Eye (tissue), 1 donor: Measurements from ENCODE around the gene CUX1.
"Not testable (repeated sequence)": the region's sequence is repeated elsewhere in the genome, so short reads cannot be mapped to it uniquely, and the experiment has no call there.

ENCODE experiments used
- DNase-seq: peaks from one replicate; pipeline ENCODE4 v3.0.0-alpha.2; 2015

The CUX1 gene

GRCh38 chr7:102115931-102116330 lies 298.5 kb downstream of the CUX1 start:
- no peak for DNase-seq

DNA sequence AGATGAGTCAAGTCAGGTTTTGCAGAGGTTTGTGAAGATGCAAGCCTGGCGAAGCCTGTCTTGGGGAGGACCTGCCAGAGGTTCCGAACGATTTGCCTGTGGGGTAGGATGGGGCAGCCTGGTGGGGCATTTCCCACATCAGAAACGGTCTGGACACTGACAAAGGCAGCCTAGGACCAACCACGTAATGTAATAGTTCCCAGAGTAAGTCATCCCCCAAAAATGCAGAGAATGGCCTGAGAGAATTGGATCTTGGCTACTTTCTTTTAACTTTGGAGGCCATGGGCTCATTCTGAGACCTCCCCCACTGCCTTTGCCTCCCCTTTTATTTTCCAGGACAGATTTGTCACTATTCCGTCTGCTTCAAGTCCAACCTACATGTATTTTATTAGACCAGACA lies 300.3 kb downstream of the CUX1 start:
- DNase-seq: no peak

DNA sequence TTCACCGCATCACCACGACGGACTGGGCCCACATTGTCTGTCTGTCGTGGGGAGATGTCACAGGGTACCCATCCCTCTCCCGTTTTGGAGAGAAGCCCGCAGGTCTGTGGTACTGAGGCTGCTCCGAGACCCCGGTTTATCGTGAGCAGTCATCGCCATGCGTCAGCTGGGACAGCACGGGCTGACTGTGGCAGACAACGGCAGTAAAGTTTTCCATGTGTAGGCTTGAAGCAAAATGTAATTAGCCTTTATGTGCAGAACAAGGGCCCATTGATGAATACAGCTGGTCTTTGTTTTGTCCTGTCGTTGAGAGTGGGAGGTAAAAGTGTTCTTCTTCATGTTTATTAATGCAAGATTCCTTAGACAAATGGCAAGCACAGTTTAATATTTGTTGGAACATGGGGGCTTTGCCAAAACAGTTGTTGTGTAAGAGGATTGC lies 301.8 kb downstream of the CUX1 start:
- no peak for DNase-seq

DNA sequence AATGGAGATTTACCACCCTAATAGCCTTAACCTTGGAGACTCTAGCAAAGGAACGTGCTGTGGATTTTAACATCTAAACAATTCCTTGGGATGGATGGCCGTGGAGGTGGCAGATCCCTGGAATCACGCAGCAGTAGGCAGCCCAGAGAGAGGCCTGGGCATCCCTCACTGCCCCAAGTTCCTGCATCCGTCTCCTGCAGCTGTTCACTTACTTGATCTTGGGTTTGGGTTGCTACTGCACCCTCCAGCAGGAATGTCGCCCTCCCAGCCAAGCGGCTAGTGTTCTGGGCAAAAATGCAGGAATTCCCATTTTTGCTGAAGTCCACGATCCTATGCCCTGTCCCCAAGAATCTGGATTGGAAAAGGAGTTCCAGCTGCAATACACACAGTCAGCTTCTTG lies 302.5 kb downstream of the CUX1 start:
- no peak for DNase-seq

DNA sequence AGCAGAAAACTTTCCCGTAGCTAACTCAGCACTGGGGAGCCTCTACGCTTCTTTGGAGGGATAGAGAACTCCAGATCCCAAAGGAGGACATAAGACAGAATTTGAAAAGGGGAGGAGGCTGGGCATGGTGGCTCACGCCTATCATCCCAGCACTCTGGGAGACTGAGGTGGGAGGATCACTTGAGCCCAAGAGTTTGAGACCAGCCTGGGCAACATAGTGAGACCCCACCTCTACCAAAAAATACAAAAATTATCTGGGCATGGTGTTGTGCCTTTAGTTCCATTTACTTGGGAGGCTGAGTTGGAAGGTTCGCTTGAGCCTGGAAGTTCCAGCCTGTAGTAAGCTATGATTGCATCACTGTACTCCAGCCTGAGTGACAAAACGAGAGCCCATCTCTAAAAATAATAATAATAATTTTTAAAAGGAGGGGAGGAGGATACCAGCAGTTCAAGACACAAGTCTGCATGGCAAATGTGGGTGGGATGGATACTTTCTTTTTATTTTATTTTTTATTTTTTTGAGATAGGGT lies 303.3 kb downstream of the CUX1 start:
- no peak for DNase-seq

DNA sequence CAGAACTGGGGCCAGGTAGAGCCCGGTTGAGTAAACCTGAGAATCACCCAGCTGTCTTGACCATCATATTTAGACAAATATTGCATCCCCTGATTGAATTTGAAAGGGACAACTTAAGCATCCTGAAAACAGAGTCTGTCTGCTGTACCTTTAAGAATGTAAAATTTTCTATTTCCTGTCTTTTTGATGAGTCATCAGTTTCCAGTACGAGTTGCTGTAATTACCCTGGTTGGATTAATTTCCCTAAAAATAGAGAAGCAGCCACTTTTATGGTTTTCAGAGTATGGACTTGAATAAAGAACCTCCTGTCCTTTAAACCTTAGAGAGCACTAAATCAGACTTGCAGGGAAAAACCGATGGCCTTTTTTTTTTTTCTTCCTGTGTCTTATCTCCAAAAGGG lies 304.6 kb downstream of the CUX1 start:
- no peak for DNase-seq

GRCh38 chr7:102125127-102125596 lies 307.7 kb downstream of the CUX1 start:
- DNase-seq: no peak

GRCh38 chr7:102128303-102128702 lies 310.9 kb downstream of the CUX1 start:
- DNase-seq: no peak

GRCh38 chr7:102129636-102130370 lies 312.4 kb downstream of the CUX1 start:
- DNase-seq: peak; percentile 91

GRCh38 chr7:102132209-102132752 lies 314.9 kb downstream of the CUX1 start:
- DNase-seq: no peak

- no peak for DNase-seq
Observed at GRCh38 chr7:102138676-102139075, 321.2 kb downstream of the CUX1 start.

DNA sequence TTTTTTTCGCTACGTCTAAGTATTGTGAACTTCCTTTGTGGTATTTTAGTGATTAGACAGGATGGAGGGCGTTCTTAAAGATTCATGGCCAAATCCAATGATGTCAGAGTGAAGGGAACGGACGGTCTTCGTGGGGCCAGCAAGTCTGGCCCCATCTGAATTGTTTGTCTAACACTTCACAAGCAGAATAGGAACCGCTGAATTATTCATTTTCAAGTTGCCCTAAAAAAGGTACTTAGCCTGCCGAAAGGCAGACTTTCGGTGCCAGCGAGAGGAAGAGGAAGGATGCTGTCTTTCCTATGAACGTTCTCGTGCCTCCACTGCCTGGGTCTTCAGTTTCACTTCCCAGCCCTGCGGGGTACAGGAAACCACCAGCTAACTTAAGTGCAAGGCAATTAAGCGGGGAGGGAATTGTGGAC lies 323.5 kb downstream of the CUX1 start:
- no peak for DNase-seq

DNA sequence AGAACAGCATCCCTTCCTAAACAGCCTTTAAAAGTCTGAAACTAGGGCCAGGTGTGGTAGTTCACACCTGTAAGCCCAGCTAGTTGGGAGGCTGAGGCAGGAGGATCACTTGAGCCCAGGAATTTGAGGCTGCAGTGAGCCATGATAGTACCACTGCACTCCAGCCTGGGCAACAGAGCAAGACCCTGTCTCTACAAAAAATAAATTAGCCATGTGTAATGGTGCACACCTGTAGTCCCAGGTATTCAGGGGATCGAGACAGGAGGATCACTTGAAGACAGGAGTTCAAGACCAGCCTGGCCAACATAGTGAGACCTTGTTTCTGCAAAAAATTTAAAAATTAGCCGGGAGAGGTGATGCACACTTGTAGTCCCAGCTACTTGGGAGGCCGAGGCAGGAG lies 325.0 kb downstream of the CUX1 start:
- not testable (repeated sequence) for DNase-seq

DNA sequence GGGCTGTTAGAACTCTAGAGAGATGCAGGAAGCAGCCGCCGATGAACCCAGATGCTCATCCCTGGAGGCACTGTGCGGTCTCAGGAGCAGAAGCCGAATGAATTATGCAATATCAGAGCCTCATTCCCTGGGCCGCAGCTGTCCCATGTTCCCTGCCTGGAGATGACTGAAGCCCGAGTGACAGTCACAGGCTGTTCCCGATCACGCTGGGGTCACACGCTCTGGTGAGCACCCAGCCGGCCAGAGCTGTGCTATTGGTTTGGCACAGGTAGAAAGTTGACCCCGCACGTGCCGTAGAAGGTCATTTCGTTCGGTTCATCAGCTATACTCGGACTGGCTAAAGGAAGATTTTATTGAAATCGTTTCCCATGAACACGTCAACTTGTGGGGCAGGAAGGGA lies 328.7 kb downstream of the CUX1 start:
- peak; percentile 82 for DNase-seq

- DNase-seq: no peak
Observed at GRCh38 chr7:102147008-102147407, 329.6 kb downstream of the CUX1 start.

DNA sequence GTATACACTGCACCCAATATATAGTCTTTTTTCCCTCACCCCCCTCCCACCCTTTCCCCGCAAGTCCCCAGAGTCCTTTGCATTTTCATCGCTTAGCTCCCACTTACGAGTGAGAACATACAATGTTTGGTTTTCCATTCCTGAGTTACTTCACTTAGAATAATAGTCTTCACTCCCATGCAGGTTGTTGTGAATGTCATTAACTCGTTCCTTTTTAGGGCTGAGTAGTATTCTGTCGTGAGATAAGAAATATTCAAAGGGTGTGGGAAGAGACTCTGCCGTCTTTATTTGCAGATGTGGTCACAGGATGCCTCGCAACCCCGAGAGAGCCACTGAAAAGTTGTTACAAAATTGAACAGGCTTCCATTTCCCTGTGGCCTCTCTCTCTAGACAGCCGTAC lies 331.4 kb downstream of the CUX1 start:
- DNase-seq: no peak

GRCh38 chr7:102149416-102149815 lies 332.0 kb downstream of the CUX1 start:
- no peak for DNase-seq

DNA sequence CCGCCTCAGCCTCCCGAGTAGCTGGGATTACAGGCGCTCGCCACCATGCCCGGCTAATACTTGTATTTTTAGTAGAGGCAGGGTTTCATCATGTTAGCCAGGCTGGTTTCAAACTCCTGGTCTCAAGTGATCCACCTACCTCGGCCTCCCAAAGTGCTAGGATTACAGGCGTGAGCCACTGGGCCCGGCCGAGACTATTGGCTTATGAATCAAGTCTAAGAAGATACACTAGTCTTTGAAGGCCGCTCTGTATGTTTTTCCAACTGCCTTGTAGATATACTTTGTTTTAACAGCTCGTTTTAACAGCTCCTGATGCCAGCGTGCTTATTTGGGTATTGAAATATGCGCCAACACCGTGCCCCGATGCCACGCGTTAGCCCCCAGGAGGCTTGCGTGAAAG lies 332.8 kb downstream of the CUX1 start:
- DNase-seq: no peak

- DNase-seq: no peak
Observed at GRCh38 chr7:102152672-102153598, 335.5 kb downstream of the CUX1 start.

GRCh38 chr7:102153599-102153946 lies 336.1 kb downstream of the CUX1 start:
- DNase-seq: no peak

GRCh38 chr7:102154425-102154824 lies 337.0 kb downstream of the CUX1 start:
- no peak for DNase-seq

DNA sequence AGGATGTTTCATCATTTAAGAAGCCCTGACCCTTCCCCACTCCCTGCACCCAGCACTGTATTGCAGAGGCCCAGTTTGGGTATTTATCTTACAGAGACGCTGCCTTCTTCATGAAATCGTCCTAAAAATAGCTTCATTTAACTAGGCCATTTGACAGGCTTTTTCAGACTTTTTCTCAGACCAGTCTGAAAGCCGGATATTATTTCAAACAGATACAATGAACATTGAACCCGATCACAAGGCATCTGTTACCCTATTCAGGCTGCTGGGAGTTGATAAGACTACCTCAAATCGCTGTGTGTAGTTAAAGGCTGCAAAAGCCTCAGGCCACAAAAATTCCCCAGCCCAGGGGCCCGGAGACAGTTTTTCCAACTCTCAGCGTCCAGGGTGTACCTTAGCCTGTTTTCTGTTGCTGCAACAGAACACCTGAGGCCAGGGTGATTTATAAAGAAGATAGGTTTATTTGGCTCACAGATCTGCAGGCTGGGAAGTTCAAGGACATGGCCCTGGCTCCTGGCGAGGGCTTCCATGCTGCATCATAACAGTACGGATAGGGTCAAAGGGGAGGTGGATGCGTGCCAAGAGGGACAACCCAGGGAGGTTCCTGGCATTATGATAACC lies 338.5 kb downstream of the CUX1 start:
- DNase-seq: no peak

- DNase-seq: no peak
Observed at GRCh38 chr7:102156867-102157266, 339.4 kb downstream of the CUX1 start.
